IMR-90 (cell line): Measurements from ENCODE around the gene MAML2. TPM values are rescaled to one million over a fixed set of nuclear protein-coding genes. Genes with fewer than 3 reads are reported as not detected.

ENCODE experiments used
- ATAC-seq: fragments of 200-7000 bp; cut with Tn5 transposase; 2 replicates; pipeline ENCODE4 v1.9.1; 2020; ENCODE audit warnings: low read depth, mild to moderate bottlenecking, moderate library complexity
- BruUV-seq: library from RNA; stranded (reverse); fragments of 400-500 nt; replicated peaks from 2 replicates; lab custom pipeline; 2021; lab: Mats Ljungman, UMichigan
- CTCF ChIA-PET: fragments of 300-600 bp; formaldehyde crosslinking; extraction: SDS; loops from one replicate; lab custom pipeline; 2021; ENCODE audit warnings: antibody characterized with exemption; lab: Yijun Ruan, JAX
- POLR2A ChIA-PET: fragments of 300-600 bp; sonication (Branson Sonifier 250); formaldehyde crosslinking; loops from one replicate; lab custom pipeline; 2022; ENCODE audit warnings: antibody characterized with exemption; ENCODE audit not compliant: unreplicated experiment; lab: Charles Lee
- DNase-seq: peaks from one replicate; pipeline ENCODE4 v3.0.0; 2013
- H2AFZ ChIP-seq: replicated peaks from 2 replicates; pipeline ENCODE3; 2013; ENCODE audit warnings: low read length, mild to moderate bottlenecking; ENCODE audit not compliant: poor library complexity
- H2AK5ac ChIP-seq: 2 replicates; pipeline ENCODE4 v1.6.1; 2013; ENCODE audit warnings: low read depth, low read length, inconsistent platforms
- H2AK9ac ChIP-seq: replicated peaks from 2 replicates; pipeline ENCODE3; 2013; ENCODE audit warnings: mild to moderate bottlenecking, low read depth, low read length, moderate library complexity; ENCODE audit not compliant: poor library complexity
- H2BK120ac ChIP-seq: 2 replicates; pipeline ENCODE4 v1.6.1; 2013; ENCODE audit warnings: low read depth, low read length, inconsistent platforms
- H2BK15ac ChIP-seq: 3 replicates; pipeline ENCODE4 v1.6.1; 2013; ENCODE audit warnings: low read depth, low read length, inconsistent platforms
- H2BK20ac ChIP-seq: 2 replicates; pipeline ENCODE4 v1.6.1; 2013; ENCODE audit warnings: low read depth, mild to moderate bottlenecking, inconsistent platforms, low read length, moderate library complexity
- H2BK5ac ChIP-seq: 2 replicates; pipeline ENCODE4 v1.6.1; 2013; ENCODE audit warnings: mild to moderate bottlenecking, low read depth, low read length, inconsistent platforms; ENCODE audit not compliant: poor library complexity, severe bottlenecking
- H3K14ac ChIP-seq: replicated peaks from 2 replicates; pipeline ENCODE4 v1.6.1; 2013; ENCODE audit warnings: low read depth, low read length, inconsistent platforms
- H3K18ac ChIP-seq: 2 replicates; pipeline ENCODE4 v1.6.1; 2013; ENCODE audit warnings: low read depth, low read length, control low read depth
- H3K23ac ChIP-seq: 2 replicates; pipeline ENCODE4 v1.6.1; 2013; ENCODE audit warnings: low read depth, low read length, inconsistent platforms
- H3K27ac ChIP-seq: 2 replicates; pipeline ENCODE4 v1.5.1; 2013; ENCODE audit warnings: mild to moderate bottlenecking, control low read depth, low read length; ENCODE audit not compliant: insufficient read depth
- H3K27me3 ChIP-seq: 2 replicates; pipeline ENCODE4 v1.6.1; 2013; ENCODE audit warnings: low read length; ENCODE audit not compliant: control insufficient read depth, insufficient read depth
- H3K36me3 ChIP-seq: 2 replicates; pipeline ENCODE4 v1.6.1; 2013; ENCODE audit warnings: low read length, mixed read lengths; ENCODE audit not compliant: control insufficient read depth, insufficient read depth
- H3K4ac ChIP-seq: 2 replicates; pipeline ENCODE4 v1.6.1; 2013; ENCODE audit warnings: low read depth, low read length, inconsistent platforms
- H3K4me1 ChIP-seq: 2 replicates; pipeline ENCODE4 v1.6.1; 2013; ENCODE audit warnings: low read length, mixed read lengths; ENCODE audit not compliant: control insufficient read depth, insufficient read depth
- H3K4me2 ChIP-seq: 2 replicates; pipeline ENCODE4 v1.6.1; 2013; ENCODE audit warnings: low read depth, mild to moderate bottlenecking, control low read depth, low read length, moderate library complexity
- H3K4me3 ChIP-seq: 2 replicates; pipeline ENCODE4 v1.5.1; 2013; ENCODE audit warnings: low read depth, mild to moderate bottlenecking, control low read depth, low read length, moderate library complexity; ENCODE audit not compliant: insufficient read depth
- H3K56ac ChIP-seq: 2 replicates; pipeline ENCODE4 v1.6.1; 2013; ENCODE audit warnings: low read length, inconsistent platforms; ENCODE audit not compliant: insufficient read depth; ENCODE audit errors: extremely low read depth
- H3K79me1 ChIP-seq, 2 experiments: 2 replicates each; pipeline ENCODE4 v1.6.1; 2013; ENCODE audit warnings: low read length in 2 of 2, inconsistent platforms in 1 of 2, low read depth in 1 of 2
- H3K9ac ChIP-seq: 2 replicates; pipeline ENCODE4 v1.6.1; 2013; ENCODE audit warnings: low read depth, low read length, control low read depth
- H3K9me1 ChIP-seq: 2 replicates; pipeline ENCODE4 v1.6.1; 2013; ENCODE audit warnings: low read length, inconsistent platforms; ENCODE audit not compliant: insufficient read depth
- H3K9me3 ChIP-seq: 2 replicates; pipeline ENCODE4 v1.6.1; 2013; ENCODE audit warnings: low read length; ENCODE audit not compliant: control insufficient read depth, insufficient read depth
- H4K20me1 ChIP-seq: 2 replicates; pipeline ENCODE4 v1.6.1; 2013; ENCODE audit warnings: low read length, inconsistent platforms; ENCODE audit not compliant: insufficient read depth
- H4K5ac ChIP-seq: 2 replicates; pipeline ENCODE4 v1.6.1; 2013; ENCODE audit warnings: mild to moderate bottlenecking, low read depth, low read length, control low read depth
- H4K8ac ChIP-seq, 2 experiments: 2 replicates each; pipeline ENCODE4 v1.6.1; 2013; ENCODE audit warnings: low read depth in 2 of 2, low read length in 2 of 2, control low read depth in 1 of 2, inconsistent platforms in 1 of 2
- H4K91ac ChIP-seq: 2 replicates; pipeline ENCODE4 v1.6.1; 2013; ENCODE audit warnings: low read depth, low read length, inconsistent platforms; ENCODE audit not compliant: insufficient read depth
- FOS ChIP-seq: fragments of 150-350 bp; IDR thresholded peaks from 2 replicates; pipeline ENCODE4 v1.6.1; 2016; ENCODE audit warnings: low read depth, low read length
- USF2 ChIP-seq: fragments of 150-350 bp; IDR thresholded peaks from 2 replicates; pipeline ENCODE4 v1.6.1; 2017; ENCODE audit warnings: mild to moderate bottlenecking, antibody characterized with exemption, low read length, low read depth
- WGBS, 2 experiments: methylation state at CpG; one replicate each; pipeline versions ENCODE4 v1.1.5 to v1.1.7; 2013; ENCODE audit warnings: missing lambda C conversion rate in 2 of 2; ENCODE audit not compliant: insufficient read length in 1 of 2; ENCODE audit errors: extremely low coverage in 2 of 2; 5-methylcytosine and 5-hydroxymethylcytosine counted together
- dilution Hi-C: fragments of 300-500 bp; cut with HindIII; formaldehyde crosslinking; loops from one replicate; pipeline ENCODE4 v1.14.3; 2018; ENCODE audit warnings: low sequenced_read_pairs; ENCODE audit not compliant: unreplicated experiment
- in situ Hi-C: fragments of 300-500 bp; cut with MboI; formaldehyde crosslinking; loops from 3 replicates; pipeline ENCODE4 v1.14.3; 2019; ENCODE audit warnings: low sequenced_read_pairs, inconsistent platforms, mixed read lengths
- intact Hi-C: fragments of 100-400 bp; cut with micrococcal nuclease; formaldehyde crosslinking; loops from 2 replicates; pipeline ENCODE4 v1.10.0; 2022
- polyA plus RNA-seq, 3 experiments: library from polyadenylated mRNA; depleted of rRNA; stranded (reverse); fragments of >200 nt; gene quantifications; 2 replicates each; pipeline ENCODE4 v1.2.3, GENCODE V29; 2012; ENCODE audit warnings: low replicate concordance in 1 of 3
- total RNA-seq: library from RNA; depleted of rRNA; stranded (reverse); fragments of >200 nt; gene quantifications from 2 replicates; pipeline ENCODE4 v1.2.3, GENCODE V29; 2012

The MAML2 gene
- total and polyA plus RNA-seq, 2 of the 4 experiments (the other 2 are of a cell fraction) = 15.0 to 19.5 TPM

GRCh38 chr11:96084610-96085318 lies 258.2 kb downstream of the MAML2 start:
- Histone ChIP-seq H3K36me3 (no peaks in the 10 kb centered on the region; the same call in 1 of the 2 replicates), H3K4me2 (no peak overlapping the region; the same call in 1 of the 2 replicates), H3K4ac (no peak overlapping the region; the same call in 1 of the 2 replicates), H3K4me3 (no peak overlapping the region), H3K56ac (no peak overlapping the region), H3K23ac (no peak overlapping the region), H3K27ac (no peak overlapping the region), H2BK120ac (no peak overlapping the region), H2AK9ac (no peak overlapping the region), H2BK15ac (0 out of 3 replicates have a peak overlapping the region, but pooled peaks have one; percentile 30), H4K5ac (no peak overlapping the region), H3K4me1 (peaks cover 7% of the 10 kb centered on the region), H3K9me3 (no peaks in the 10 kb centered on the region), H3K18ac (no peak overlapping the region), H4K8ac (no peak overlapping the region), H2BK20ac (no peak overlapping the region), H4K20me1 (peaks cover 8% of the 10 kb centered on the region), H3K9ac (no peak overlapping the region), H3K9me1 (peaks cover 13% of the 10 kb centered on the region; the same call in 1 of the 2 replicates), H3K27me3 (no peaks in the 10 kb centered on the region), H2AFZ (no peak overlapping the region), H3K79me1 (peaks cover 58 to 67% of the 10 kb centered on the region in 2 experiments), H2BK5ac (no peak overlapping the region), H4K91ac (no peak overlapping the region), H3K14ac (0 out of 2 replicates have a peak overlapping the region, but pooled peaks have one; percentile 18), H2AK5ac (no peak overlapping the region)
- in situ Hi-C loops = no loop called here
- no CpG with 5 or more reads among the region's 6 CpGs for WGBS, 2 experiments
- DNase-seq (peak; percentile 78), ATAC-seq (peak; percentile 88)
- ChIA-PET CTCF (interaction anchor here (1.0 kb wide), 1 partner anchor 14 kb away, joined by 3 read pairs; no protein-coding TSS in a partner anchor), POLR2A (no interaction called here)
- BruUV-seq = no TSS peak
- dilution Hi-C loops = no loop called here
- no peak for TF ChIP-seq USF2
- peak; percentile 52; the same call in 1 of the 2 replicates for TF ChIP-seq FOS
- intact Hi-C loops = no loop called here
